GM15510 (cell line): ENCODE results near the gene VPS13D.

ENCODE experiments used
- POLR2A ChIP-seq: IDR thresholded peaks from 3 replicates; pipeline ENCODE4 v1.6.1; 2011; ENCODE audit warnings: borderline replicate concordance; ENCODE audit not compliant: insufficient read length; ENCODE audit errors: extremely low read depth

Gene VPS13D

DNA sequence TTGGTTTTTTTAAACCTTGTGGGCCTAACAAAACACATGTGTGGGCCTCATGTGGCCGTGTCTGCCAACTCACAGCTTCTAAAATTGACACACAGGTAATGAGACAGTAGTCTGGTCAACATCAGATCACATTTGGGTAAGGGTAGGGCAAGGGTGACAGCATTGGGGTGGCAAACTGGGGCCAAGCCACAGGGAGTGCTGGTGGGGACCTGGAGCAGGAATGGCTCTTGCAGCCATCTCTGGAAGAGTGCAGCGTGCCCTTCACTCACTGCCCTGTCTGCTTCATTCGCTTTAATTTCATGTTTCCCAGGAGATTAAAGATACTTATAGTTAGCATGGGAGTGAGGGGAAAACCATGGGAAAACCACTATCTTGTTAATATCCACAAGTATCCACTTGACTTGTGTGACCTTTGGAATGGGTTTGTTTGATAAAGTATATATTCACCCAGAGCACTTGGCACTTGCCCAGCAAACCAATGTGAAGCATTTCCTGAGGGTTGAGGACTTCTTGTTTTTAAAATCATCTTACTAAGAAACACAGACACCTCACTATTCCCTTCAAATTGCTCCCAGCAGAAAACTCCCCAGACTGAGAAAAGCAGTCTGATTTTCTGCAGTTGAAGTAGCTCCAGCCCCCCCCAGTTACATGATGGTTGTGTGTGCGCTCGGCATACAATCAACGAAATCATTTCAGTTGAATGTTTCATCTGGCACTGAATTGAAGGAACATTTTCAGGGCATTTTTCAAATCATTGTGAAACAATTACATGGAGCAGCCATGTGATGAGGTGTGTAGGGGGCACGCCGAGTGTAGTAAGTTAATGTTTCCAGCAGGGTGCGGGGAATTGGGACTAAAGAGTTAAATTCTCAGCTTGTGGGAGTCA, 175.7 kb downstream of the VPS13D start:
- TF ChIP-seq POLR2A: no peak

DNA sequence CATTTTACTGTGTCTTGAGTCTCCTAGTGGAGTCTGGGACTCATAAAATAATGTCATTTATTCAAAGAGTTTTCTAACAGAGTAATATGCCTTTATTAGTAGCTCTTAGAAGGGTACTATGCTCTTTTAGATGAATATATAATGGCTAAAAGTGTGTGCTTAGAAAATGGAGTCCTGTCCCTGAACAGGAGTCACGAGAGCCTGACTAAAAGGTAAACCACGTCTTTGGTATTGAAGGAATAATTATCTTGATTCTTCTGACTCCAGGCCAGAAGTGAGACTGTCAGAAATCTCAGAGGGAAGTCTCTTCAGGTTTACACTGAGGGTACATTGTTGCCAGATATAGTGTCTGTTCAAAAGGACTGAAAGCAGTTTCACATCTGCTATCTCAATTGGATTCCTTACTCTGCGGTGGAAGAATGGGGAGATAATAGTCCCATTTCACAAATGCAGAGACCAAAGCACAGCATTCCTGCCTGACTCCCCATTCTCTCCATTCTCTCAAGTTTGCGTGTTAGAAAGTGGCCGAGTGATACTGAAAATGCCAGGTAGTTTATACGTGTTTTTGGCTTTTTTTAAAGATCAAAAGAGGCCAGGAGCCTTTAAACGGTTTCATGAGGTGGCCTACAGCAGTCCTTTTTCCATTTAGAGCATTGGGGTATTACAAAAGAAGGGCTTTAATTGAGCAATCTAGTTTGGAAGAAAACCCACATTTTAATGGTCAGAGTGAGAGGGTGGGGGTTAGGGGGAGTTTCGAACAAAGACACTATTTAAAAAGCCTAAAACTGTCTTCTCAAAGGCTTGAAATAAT, 176.6 kb downstream of the VPS13D start:
- no peak for TF ChIP-seq POLR2A

GRCh38 chr1:12407050-12407961, 177.5 kb downstream of the VPS13D start:
- no peak for TF ChIP-seq POLR2A

DNA sequence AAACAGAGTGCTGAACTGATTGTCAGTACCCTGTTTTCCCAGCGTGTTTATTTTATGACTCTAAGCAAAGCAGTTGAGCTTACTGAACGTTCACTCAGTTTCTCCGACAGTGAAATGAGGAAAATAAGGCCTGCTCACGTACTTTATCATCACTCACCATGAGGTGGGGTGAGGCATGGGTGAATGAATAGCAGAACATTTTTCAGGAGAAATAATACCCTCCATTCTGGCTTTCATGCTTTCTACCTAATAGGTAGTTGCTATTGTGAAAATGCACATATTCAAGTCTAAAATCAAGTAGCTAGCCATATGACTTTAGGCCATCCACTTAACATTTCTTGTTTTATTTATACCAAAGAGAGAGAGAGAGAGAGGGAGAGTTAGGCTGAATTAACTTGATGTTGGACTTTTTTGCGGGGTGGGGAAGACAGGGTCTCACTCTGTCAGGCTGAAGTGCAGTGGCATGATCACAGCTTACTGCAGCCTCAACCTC, 178.2 kb downstream of the VPS13D start:
- TF ChIP-seq POLR2A: no peak

- no peak for TF ChIP-seq POLR2A
Observed at GRCh38 chr1:12408662-12409061, 178.8 kb downstream of the VPS13D start.

- TF ChIP-seq POLR2A: no peak
Observed at GRCh38 chr1:12409681-12410080, 179.9 kb downstream of the VPS13D start.

GRCh38 chr1:12410351-12410750, 180.5 kb downstream of the VPS13D start:
- TF ChIP-seq POLR2A: no peak

GRCh38 chr1:12411098-12411497, 181.3 kb downstream of the VPS13D start:
- no peak for TF ChIP-seq POLR2A

DNA sequence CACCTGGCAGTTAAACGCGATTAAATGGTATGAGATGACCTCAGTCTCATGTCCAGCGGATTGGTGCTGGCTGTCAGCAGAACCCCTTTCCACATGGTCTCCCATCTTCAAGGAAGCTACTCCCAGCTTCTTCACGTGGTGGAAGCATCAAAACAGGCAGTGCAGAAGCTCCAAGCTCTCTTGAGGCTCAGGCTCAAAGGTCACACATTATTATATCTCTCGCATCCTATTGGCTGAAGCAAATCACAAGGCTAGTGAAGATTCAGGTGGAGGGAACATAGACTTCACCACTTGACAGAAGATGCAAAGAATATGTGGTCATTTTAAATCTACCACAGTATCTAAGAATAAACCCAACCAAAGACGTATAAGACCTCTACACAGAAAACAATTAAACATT, 181.9 kb downstream of the VPS13D start:
- TF ChIP-seq POLR2A: no peak

- TF ChIP-seq POLR2A: no peak
Observed at GRCh38 chr1:12412439-12412838, 182.6 kb downstream of the VPS13D start.

- TF ChIP-seq POLR2A: no peak
Observed at GRCh38 chr1:12413664-12414410, 184.0 kb downstream of the VPS13D start.

- TF ChIP-seq POLR2A: no peak
Observed at GRCh38 chr1:12414444-12415018, 184.7 kb downstream of the VPS13D start.

DNA sequence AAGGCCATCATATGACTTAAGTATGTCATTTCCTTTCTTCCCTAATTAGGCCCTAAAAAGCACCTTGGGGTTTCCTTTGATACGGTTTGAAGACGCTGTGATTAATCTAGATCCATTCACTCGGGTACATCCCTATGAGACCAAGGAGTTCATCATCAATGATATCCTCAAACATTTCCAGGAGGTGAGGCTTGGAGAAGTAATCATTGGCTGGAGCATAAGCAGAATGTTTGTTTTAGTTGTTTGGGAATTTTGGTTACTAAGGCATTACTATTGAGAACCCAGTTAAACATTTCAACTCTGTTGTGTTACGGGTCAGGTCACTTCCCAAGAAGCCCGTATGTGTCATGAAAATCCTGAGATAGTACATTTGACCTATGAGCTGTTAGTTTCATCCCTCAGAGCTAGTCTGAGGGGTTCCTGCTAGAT, 185.2 kb downstream of the VPS13D start:
- no peak for TF ChIP-seq POLR2A

DNA sequence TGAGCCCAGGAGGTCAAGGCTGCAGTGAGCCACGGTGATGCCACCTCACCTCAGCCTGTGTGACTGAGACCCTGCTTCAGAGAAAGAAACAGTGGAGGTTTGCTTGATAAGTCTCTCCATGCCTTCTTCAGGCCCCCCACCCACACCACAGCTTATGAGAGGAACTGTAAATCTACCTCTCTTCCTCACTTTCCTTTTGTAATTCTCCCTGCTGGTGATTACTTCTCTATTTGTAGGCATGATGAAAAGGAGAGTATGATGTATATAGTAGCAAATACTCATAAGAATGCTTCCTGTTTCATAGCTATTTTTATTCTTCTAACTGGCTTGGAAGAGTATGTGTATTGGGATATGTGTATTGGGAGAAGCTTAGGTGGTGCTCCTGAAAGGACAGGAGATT, 186.3 kb downstream of the VPS13D start:
- no peak for TF ChIP-seq POLR2A

- TF ChIP-seq POLR2A: no peak
Observed at GRCh38 chr1:12416744-12417143, 186.9 kb downstream of the VPS13D start.
